Neural progenitor cell (in vitro differentiated cells): Measurements from ENCODE around the gene BNIP3. TPM values are rescaled to one million over a fixed set of nuclear protein-coding genes. Genes with fewer than 3 reads are reported as not detected.

Experiments used
- DNase-seq: peaks from one replicate; pipeline ENCODE4 v3.0.0-alpha.2; 2016; ENCODE audit warnings: low spot score
- H2AFZ ChIP-seq: fragments of 200-600 bp; sonication (generic); replicated peaks from 2 replicates; pipeline ENCODE4 v1.6.1; 2016; ENCODE audit warnings: antibody characterized with exemption
- H3F3A ChIP-seq: fragments of 200-600 bp; sonication (generic); 2 replicates; pipeline ENCODE4 v1.6.1; 2016; ENCODE audit warnings: antibody characterized with exemption, low read depth
- H3K27ac ChIP-seq: fragments of 200-600 bp; sonication (generic); 2 replicates; pipeline ENCODE4 v1.5.1; 2016; ENCODE audit warnings: mild to moderate bottlenecking
- H3K27me3 ChIP-seq: fragments of 200-600 bp; sonication (generic); 2 replicates; pipeline ENCODE4 v1.6.1; 2016; ENCODE audit warnings: mild to moderate bottlenecking, moderate library complexity
- H3K36me3 ChIP-seq: fragments of 200-600 bp; sonication (generic); 2 replicates; pipeline ENCODE4 v1.5.1; 2016
- H3K4me1 ChIP-seq: fragments of 200-600 bp; sonication (generic); 2 replicates; pipeline ENCODE4 v1.6.1; 2016; ENCODE audit warnings: mixed run types
- H3K4me2 ChIP-seq: fragments of 200-600 bp; sonication (generic); 2 replicates; pipeline ENCODE4 v1.6.1; 2016
- H3K4me3 ChIP-seq: fragments of 200-600 bp; sonication (generic); 2 replicates; pipeline ENCODE4 v1.5.1; 2016
- H3K79me2 ChIP-seq: fragments of 200-600 bp; sonication (generic); 2 replicates; pipeline ENCODE4 v1.6.1; 2016; ENCODE audit warnings: low read depth
- H3K9ac ChIP-seq: fragments of 200-600 bp; sonication (generic); 2 replicates; pipeline ENCODE4 v1.6.1; 2016
- H3K9me3 ChIP-seq: fragments of 200-600 bp; sonication (generic); 2 replicates; pipeline ENCODE4 v1.5.1; 2016; ENCODE audit warnings: low read depth
- H4K20me1 ChIP-seq: fragments of 200-600 bp; sonication (generic); 2 replicates; pipeline ENCODE4 v1.6.1; 2016; ENCODE audit warnings: low read depth
- H3K27ac Mint-ChIP-seq: 3 replicates; pipeline ENCODE4 v1.8.0; 2021; ENCODE audit warnings: mixed read lengths
- H3K27me3 Mint-ChIP-seq: 2 replicates; pipeline ENCODE4 v1.8.0; 2022; ENCODE audit warnings: low read depth, mild to moderate bottlenecking, inconsistent platforms, moderate library complexity, mixed read lengths; ENCODE audit not compliant: insufficient read depth
- H3K36me3 Mint-ChIP-seq: 3 replicates; pipeline ENCODE4 v1.8.0; 2021; ENCODE audit warnings: mixed read lengths
- H3K4me1 Mint-ChIP-seq: 3 replicates; pipeline ENCODE4 v1.8.0; 2021; ENCODE audit warnings: mixed read lengths
- H3K4me3 Mint-ChIP-seq: 3 replicates; pipeline ENCODE4 v1.8.0; 2021; ENCODE audit warnings: mild to moderate bottlenecking, moderate library complexity, mixed read lengths
- H3K9me3 Mint-ChIP-seq: 3 replicates; pipeline ENCODE4 v1.8.0; 2020; ENCODE audit warnings: mixed read lengths
- EZH2 ChIP-seq: fragments of 200-600 bp; sonication (generic); IDR thresholded peaks from 2 replicates; pipeline ENCODE4 v1.6.1; 2017; ENCODE audit warnings: antibody characterized with exemption, mild to moderate bottlenecking, moderate library complexity
- EZH2phosphoT487 ChIP-seq: fragments of 200-600 bp; sonication (generic); IDR thresholded peaks from 2 replicates; pipeline ENCODE4 v1.6.1; 2017; ENCODE audit warnings: antibody characterized with exemption
- total RNA-seq: library from RNA; depleted of rRNA; stranded (reverse); fragments of >200 nt; gene quantifications from 2 replicates; pipeline ENCODE4 v1.2.3, GENCODE V29; 2015; ENCODE audit warnings: low replicate concordance
- TF ChIP-seq, protein P1 (sequence below): fragments of 200-600 bp; sonication (generic); IDR thresholded peaks from 2 replicates; pipeline ENCODE4 v1.5.1; 2017; ENCODE audit warnings: antibody characterized with exemption, mild to moderate bottlenecking

Gene BNIP3, protein sequence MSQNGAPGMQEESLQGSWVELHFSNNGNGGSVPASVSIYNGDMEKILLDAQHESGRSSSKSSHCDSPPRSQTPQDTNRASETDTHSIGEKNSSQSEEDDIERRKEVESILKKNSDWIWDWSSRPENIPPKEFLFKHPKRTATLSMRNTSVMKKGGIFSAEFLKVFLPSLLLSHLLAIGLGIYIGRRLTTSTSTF
- total RNA-seq, result 256 and 312 TPM in 2 replicates

DNA sequence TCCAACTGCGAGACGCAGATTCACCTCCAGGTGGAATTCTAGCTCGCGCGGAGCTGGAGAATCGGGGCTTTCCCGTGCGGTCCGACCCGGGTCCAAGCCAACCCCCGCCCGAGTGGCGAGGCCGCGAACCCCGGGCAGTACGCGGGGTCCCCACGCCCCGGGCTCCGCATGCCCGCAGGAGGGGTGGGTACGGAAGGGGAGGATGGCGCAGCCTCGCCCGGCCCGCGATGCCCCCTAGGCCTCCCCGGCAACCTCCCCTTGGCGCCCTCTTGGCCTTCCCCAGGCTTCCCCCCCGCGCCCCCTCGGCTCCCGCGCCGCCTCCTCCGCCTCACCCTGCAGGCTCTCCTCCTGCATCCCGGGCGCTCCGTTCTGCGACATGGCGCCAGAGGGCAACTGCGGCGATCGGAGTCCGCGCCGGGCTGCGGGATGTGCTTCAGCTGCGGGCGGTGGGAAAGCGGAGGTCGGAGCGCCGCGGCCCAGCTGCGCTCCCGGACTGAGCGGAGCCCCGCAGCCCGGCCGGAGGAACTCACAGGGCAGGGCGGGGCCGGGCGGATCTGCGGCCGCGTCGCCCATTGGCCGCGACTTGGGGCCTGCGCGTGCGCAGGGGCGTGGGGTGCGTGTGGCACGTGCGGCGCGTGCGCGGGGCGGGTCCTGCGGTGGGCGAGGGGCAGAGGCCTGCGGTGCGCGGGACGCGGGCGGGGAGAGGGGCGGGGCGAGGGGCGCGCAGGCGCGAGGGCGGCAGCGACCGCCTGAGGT is at the start of gene BNIP3:
TSS of gene BNIP3 (minus strand) at position 495 of the 756 bp plus-strand sequence. CDS start at position 378, 117 bp downstream.
- H3K9me3 ChIP-seq, result no peaks in the 10 kb centered on the region
- H3K27me3 ChIP-seq, result peaks cover 31% of the 10 kb centered on the region
- H3K9ac ChIP-seq, result peak within 1 kb of the TSS; percentile 47
- H3K4me1 ChIP-seq, result peaks cover 20% of the 10 kb centered on the region
- H3K79me2 ChIP-seq, result peaks cover 48% of the 10 kb centered on the region
- Mint-ChIP-seq H3K9me3 (peaks cover 22% of the 10 kb centered on the region), H3K27me3 (peaks cover 20% of the 10 kb centered on the region), H3K4me1 (peaks cover 29% of the 10 kb centered on the region), H3K27ac (no peak within 1 kb of the TSS), H3K36me3 (peaks cover 29% of the 10 kb centered on the region), H3K4me3 (peak within 1 kb of the TSS; percentile 94)
- DNase-seq, result peak; percentile 98
- TF ChIP-seq, protein P1, sequence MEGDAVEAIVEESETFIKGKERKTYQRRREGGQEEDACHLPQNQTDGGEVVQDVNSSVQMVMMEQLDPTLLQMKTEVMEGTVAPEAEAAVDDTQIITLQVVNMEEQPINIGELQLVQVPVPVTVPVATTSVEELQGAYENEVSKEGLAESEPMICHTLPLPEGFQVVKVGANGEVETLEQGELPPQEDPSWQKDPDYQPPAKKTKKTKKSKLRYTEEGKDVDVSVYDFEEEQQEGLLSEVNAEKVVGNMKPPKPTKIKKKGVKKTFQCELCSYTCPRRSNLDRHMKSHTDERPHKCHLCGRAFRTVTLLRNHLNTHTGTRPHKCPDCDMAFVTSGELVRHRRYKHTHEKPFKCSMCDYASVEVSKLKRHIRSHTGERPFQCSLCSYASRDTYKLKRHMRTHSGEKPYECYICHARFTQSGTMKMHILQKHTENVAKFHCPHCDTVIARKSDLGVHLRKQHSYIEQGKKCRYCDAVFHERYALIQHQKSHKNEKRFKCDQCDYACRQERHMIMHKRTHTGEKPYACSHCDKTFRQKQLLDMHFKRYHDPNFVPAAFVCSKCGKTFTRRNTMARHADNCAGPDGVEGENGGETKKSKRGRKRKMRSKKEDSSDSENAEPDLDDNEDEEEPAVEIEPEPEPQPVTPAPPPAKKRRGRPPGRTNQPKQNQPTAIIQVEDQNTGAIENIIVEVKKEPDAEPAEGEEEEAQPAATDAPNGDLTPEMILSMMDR, result peak; percentile 7
- TF ChIP-seq EZH2phosphoT487, result no peak
- H4K20me1 ChIP-seq, result peaks cover 46% of the 10 kb centered on the region
- H3K27ac ChIP-seq, result no peak within 1 kb of the TSS
- H3K36me3 ChIP-seq, result no peaks in the 10 kb centered on the region
- peak within 1 kb of the TSS; percentile 76 for H2AFZ ChIP-seq
- H3K4me3 ChIP-seq, result peak within 1 kb of the TSS; percentile 91
- H3F3A ChIP-seq, result peaks cover 6% of the 10 kb centered on the region
- H3K4me2 ChIP-seq, result peak within 1 kb of the TSS; percentile 96

DNA sequence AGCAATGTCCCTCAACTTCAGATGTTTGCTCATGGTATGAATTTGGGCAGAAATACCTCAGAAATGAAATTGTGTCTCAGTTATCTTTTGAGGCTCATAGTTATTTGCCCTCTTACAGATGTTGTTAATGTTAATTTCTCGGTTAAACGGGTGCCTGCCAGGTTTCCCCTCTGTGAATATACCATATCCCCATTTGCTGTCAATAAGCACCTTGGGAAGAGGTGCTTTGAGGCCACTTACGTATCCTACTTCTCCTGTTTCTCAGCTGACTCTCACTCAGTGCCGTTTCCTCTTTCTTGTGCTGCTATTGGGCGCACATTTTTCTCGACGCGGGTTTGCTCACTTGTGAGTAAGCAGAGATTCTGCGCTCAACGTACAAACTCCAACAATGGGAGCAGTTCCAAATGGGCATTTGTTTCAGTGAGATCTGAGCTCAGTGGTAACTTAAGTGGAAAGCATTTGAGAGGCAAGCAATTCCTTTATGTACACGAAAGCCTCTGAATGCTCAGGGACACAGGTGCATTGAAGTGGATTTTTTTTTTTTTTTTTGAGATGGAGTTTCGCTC is 49.3 kb upstream of the BNIP3 start:
- H2AFZ ChIP-seq, result no peak overlapping the region
- H3K9ac ChIP-seq, result no peak overlapping the region
- Mint-ChIP-seq H3K27ac (no peak overlapping the region), H3K4me1 (no peaks in the 10 kb centered on the region), H3K9me3 (peaks cover 13% of the 10 kb centered on the region), H3K36me3 (no peaks in the 10 kb centered on the region), H3K27me3 (peaks cover 33% of the 10 kb centered on the region), H3K4me3 (no peak overlapping the region)
- DNase-seq, result no peak
- no peaks in the 10 kb centered on the region for H3K79me2 ChIP-seq
- H3K9me3 ChIP-seq, result no peaks in the 10 kb centered on the region
- H4K20me1 ChIP-seq, result peaks cover 7% of the 10 kb centered on the region
- no peak overlapping the region for H3K27ac ChIP-seq
- no peak overlapping the region for H3K4me3 ChIP-seq
- H3K4me1 ChIP-seq, result peaks cover 4% of the 10 kb centered on the region
- H3K4me2 ChIP-seq, result no peak overlapping the region
- H3F3A ChIP-seq, result no peaks in the 10 kb centered on the region
- H3K27me3 ChIP-seq, result peaks cover 49% of the 10 kb centered on the region
- no peaks in the 10 kb centered on the region for H3K36me3 ChIP-seq
- TF ChIP-seq EZH2phosphoT487, result no peak

GRCh38 chr10:132028706-132029105 is 47.0 kb upstream of the BNIP3 start:
- H3K36me3 Mint-ChIP-seq, result no peaks in the 10 kb centered on the region
- peaks cover 8% of the 10 kb centered on the region for H3K9me3 Mint-ChIP-seq
- no peak for TF ChIP-seq EZH2
- TF ChIP-seq, protein P1, result no peak
- no peaks in the 10 kb centered on the region for H4K20me1 ChIP-seq
- H3K4me3 Mint-ChIP-seq, result no peak overlapping the region
- no peak overlapping the region for H3K27ac Mint-ChIP-seq
- H3K9ac ChIP-seq, result no peak overlapping the region
- no peak overlapping the region for H3K27ac ChIP-seq
- no peaks in the 10 kb centered on the region for H3F3A ChIP-seq
- H3K4me1 ChIP-seq, result no peaks in the 10 kb centered on the region
- no peak overlapping the region for H2AFZ ChIP-seq
- H3K79me2 ChIP-seq, result no peaks in the 10 kb centered on the region
- H3K27me3 ChIP-seq, result peaks cover 45% of the 10 kb centered on the region
- DNase-seq, result no peak
- H3K4me1 Mint-ChIP-seq, result no peaks in the 10 kb centered on the region
- no peak overlapping the region for H3K4me2 ChIP-seq
- peaks cover 14% of the 10 kb centered on the region for H3K27me3 Mint-ChIP-seq
- H3K9me3 ChIP-seq, result no peaks in the 10 kb centered on the region
- no peak overlapping the region for H3K4me3 ChIP-seq
- no peaks in the 10 kb centered on the region for H3K36me3 ChIP-seq
